ENCODE measurements around the gene SF3B3.
A peak's percentile ranks its signal among the peaks of the same experiment; 100 is the strongest.
"Not testable (repeated sequence)": the region's sequence is repeated elsewhere in the genome, so short reads cannot be mapped to it uniquely, and the experiment has no call there.

The SF3B3 gene

DNA sequence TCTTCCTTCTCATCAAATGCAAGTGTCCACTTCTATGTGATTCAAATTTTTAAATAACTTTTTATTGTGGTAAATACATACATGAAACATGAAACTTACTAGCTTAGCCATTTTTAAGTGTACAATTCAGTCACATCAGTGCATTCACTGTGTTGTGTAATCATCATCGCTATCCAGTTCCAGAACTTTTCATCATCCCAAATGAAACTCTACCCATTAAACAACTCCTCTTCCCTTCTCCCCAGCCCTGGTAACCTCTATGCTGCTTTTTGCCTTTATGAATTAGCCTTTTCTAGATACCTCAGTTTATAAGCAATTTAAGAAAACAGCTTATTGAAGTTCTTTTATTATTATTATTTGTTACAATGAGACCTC, 81.7 kb downstream of the SF3B3 start:
- H3K4me3 ChIP-seq (ENCODE audit: low read depth, low read length): no peak overlapping the region
- no peaks in the 10 kb centered on the region for H3K36me3 ChIP-seq (ENCODE audit: control insufficient read depth, insufficient read depth, low read length)
- no peaks in the 10 kb centered on the region for H3K9me3 ChIP-seq (ENCODE audit: control insufficient read depth, insufficient read depth, low read length)

DNA sequence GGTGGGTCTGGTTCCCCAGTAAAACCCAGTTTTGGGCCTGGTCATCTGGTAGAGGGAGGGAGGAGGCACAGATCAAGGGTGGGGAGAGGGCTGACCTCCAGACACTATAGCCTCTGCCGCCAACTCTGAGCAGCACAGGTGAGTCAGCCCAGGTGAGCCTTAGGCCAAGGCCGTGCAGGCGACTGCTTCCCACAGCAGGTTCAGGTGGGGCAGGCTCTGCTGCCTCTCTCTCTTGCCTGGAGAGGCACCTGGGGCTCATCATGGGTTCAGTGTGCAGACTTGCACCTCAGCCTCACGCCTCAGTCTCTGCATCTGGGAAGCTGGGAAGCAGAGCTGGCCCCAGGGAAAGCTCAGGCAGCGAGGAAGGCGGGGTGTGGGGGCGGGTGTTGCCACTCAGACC, 84.9 kb downstream of the SF3B3 start:
- Histone ChIP-seq H3K27me3 (ENCODE audit: control insufficient read depth, insufficient read depth, low read length) (no peaks in the 10 kb centered on the region), H3K9me3 (ENCODE audit: control insufficient read depth, insufficient read depth, low read length) (no peaks in the 10 kb centered on the region), H3K4me1 (ENCODE audit: control insufficient read depth, insufficient read depth, low read length) (no peaks in the 10 kb centered on the region), H3K9ac (ENCODE audit: low read depth, low read length) (no peak overlapping the region), H3K36me3 (ENCODE audit: control insufficient read depth, insufficient read depth, low read length) (peaks cover 5% of the 10 kb centered on the region), H3K27ac (ENCODE audit: low read depth, low read length) (no peak overlapping the region), H3K4me3 (ENCODE audit: low read depth, low read length) (no peak overlapping the region)

More for the DNA sequence above, 81.7 kb downstream of the SF3B3 start:
- Histone ChIP-seq H3K4me1 (ENCODE audit: control insufficient read depth, insufficient read depth, low read length) (no peaks in the 10 kb centered on the region), H3K27me3 (ENCODE audit: control insufficient read depth, insufficient read depth, low read length) (no peaks in the 10 kb centered on the region), H3K9ac (ENCODE audit: low read depth, low read length) (no peak overlapping the region), H3K27ac (ENCODE audit: low read depth, low read length) (no peak overlapping the region)

DNA sequence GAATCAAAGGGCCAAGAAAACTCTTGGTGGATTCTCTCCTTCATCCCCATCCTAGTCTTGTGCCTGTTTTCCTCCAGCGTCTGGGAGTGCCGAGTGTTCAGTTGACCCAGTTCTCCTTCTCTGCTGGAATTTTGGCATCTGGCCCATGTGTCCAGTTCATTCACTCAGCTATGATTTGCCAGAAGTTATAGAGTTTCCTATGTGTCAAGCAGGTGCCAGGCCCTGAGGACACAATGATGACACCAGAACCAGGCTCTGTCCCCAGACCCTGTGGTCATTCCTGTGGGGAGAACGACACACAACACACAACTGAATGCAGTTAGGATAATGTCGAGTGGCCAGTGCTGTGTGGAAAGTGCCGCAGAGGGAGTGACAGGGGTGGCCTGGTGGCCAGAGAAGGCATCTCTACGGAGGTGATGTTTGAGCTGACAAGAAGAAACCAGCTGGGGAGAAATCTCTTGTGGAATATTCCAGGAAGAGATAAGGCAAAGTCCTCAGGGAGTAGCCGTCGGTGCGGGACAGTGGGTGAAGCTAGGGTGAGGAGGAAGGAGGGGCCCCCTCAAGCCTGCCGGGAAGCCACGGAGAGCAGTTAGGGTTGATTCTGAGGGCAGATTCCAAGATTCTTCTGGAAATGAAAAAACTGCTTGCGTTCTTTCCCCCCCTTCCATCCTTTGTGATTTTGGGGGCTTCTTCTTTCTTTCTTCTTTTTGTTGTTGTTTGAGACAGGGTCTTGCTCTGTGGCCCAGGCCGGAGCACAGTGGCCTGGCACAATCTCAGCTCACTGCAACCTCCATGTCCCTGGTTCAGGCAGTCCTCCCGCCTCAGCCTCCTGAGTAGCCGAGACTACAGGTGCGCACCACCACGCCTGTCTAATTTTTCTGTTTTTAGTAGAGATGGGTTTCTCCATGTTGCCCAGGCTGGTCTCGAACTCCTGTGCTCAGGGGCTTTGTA, 86.9 kb downstream of the SF3B3 start:
- Histone ChIP-seq H3K27me3 (ENCODE audit: control insufficient read depth, insufficient read depth, low read length) (no peaks in the 10 kb centered on the region), H3K4me1 (ENCODE audit: control insufficient read depth, insufficient read depth, low read length) (no peaks in the 10 kb centered on the region; the same call in 1 of the 2 replicates), H3K27ac (ENCODE audit: low read depth, low read length) (no peak overlapping the region), H3K9ac (ENCODE audit: low read depth, low read length) (no peak overlapping the region), H3K4me3 (ENCODE audit: low read depth, low read length) (no peak overlapping the region), H3K9me3 (ENCODE audit: control insufficient read depth, insufficient read depth, low read length) (no peaks in the 10 kb centered on the region), H3K36me3 (ENCODE audit: control insufficient read depth, insufficient read depth, low read length) (peaks cover 17% of the 10 kb centered on the region)

DNA sequence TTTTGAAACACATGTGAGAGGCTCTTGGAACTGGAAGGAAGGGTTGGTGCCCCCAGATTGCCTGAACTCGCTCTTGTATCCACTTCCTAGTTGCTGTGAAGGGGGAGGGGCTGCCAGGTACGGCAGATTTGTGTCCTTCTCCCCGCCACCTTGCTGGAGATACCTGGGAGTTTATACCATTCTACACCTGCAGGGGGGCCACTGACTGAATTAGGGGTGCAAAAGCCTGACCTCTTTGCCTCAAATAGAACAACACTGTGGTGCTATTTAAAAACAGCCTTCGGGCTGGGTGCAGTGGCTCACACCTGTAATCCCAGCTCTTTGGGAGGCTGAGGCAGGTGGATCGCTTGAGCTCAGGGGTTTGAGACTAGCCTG, 87.6 kb downstream of the SF3B3 start:
- Histone ChIP-seq H3K4me3 (ENCODE audit: low read depth, low read length) (no peak overlapping the region), H3K36me3 (ENCODE audit: control insufficient read depth, insufficient read depth, low read length) (peaks cover 24% of the 10 kb centered on the region), H3K9ac (ENCODE audit: low read depth, low read length) (no peak overlapping the region), H3K27me3 (ENCODE audit: control insufficient read depth, insufficient read depth, low read length) (no peaks in the 10 kb centered on the region), H3K27ac (ENCODE audit: low read depth, low read length) (no peak overlapping the region), H3K9me3 (ENCODE audit: control insufficient read depth, insufficient read depth, low read length) (no peaks in the 10 kb centered on the region), H3K4me1 (ENCODE audit: control insufficient read depth, insufficient read depth, low read length) (no peaks in the 10 kb centered on the region; the same call in 1 of the 2 replicates)

DNA sequence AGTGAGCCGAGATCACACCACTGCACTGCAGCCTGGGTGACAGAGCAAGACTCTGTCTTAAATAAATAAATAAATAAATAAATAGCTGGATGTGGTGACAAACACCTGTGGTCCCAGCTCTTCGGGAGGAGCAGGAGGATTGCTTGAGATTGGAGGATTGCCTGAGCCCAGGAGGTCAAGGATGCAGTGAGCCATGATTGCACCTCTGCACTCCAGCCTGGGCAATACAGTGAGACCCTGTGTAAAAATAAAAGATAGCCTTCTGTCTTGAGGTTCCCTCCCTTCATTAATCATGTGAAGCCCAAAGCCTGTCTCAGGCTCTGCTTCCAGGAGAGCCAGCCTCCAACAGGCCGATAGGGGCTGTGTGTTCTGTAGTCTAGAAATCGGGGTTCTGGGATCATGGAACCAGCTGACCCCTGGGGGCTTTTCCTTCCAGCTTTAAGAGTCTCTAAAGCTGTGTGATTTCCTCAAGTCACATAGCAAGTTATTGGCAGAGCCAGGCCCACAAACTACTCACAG, 88.2 kb downstream of the SF3B3 start:
- Histone ChIP-seq H3K27ac (ENCODE audit: low read depth, low read length) (no peak overlapping the region), H3K36me3 (ENCODE audit: control insufficient read depth, insufficient read depth, low read length) (peaks cover 27% of the 10 kb centered on the region), H3K9me3 (ENCODE audit: control insufficient read depth, insufficient read depth, low read length) (no peaks in the 10 kb centered on the region), H3K4me1 (ENCODE audit: control insufficient read depth, insufficient read depth, low read length) (no peaks in the 10 kb centered on the region; the same call in 1 of the 2 replicates), H3K4me3 (ENCODE audit: low read depth, low read length) (no peak overlapping the region), H3K9ac (ENCODE audit: low read depth, low read length) (no peak overlapping the region), H3K27me3 (ENCODE audit: control insufficient read depth, insufficient read depth, low read length) (no peaks in the 10 kb centered on the region)

DNA sequence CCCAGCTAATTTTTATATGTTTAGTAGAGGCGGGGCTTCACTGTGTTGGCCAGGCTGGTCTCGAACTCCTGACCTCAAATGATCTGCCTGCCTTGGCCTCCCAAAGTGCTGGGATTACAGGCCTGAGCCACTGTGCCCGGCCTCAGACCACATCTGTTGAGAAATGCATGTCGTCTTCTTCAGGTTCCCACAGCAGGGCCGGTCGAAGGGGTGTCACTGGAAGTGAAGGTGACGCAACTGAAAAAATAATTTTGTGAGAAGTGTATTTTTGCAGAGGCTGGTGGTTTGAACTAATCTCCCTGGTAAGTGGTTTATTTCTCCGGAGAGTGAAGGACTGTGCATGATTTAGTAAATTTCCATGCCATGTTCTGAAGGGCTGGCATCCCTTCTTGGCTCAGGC, 89.3 kb downstream of the SF3B3 start:
- H3K36me3 ChIP-seq (ENCODE audit: control insufficient read depth, insufficient read depth, low read length): peaks cover 27% of the 10 kb centered on the region

DNA sequence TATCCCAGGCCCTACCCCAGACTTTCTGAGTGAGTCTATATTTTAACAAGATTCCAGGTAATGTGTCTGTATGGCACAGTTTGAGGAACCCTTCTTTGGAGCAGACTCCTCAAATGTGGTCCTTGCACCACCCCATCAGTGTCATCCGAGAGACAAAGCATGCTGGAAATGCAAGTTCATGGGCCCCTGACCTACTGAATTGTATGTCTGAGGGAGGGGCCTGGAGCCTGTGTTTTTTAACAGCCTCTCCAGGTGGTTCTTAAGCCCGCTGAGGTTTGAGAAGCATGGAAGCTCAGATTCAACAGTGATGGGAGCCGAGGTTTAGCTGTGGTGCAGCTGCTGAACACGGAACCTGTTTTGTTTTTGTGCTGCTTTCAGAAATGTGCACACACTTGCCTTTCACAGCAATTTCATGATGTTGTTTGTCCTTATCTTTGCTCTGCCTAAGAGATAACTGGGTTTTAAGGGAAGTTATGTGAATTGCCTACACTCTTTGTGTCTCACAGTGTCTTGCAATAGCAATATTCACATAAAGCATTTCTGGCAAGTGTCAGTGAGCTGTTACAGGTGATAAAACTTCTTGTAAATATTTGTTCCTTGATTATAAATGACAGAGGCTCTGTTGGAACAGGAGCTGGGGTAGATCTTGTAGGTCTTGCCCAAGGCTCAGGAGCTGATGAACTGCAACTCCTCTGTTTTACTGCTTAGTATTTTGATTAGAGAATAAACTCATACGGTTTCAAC, 90.8 kb downstream of the SF3B3 start:
- H3K27me3 ChIP-seq (ENCODE audit: control insufficient read depth, insufficient read depth, low read length): no peaks in the 10 kb centered on the region
- no peak overlapping the region for H3K4me3 ChIP-seq (ENCODE audit: low read depth, low read length)
- H3K9ac ChIP-seq (ENCODE audit: low read depth, low read length): no peak overlapping the region
- H3K4me1 ChIP-seq (ENCODE audit: control insufficient read depth, insufficient read depth, low read length): no peaks in the 10 kb centered on the region; the same call in 1 of the 2 replicates
- no peaks in the 10 kb centered on the region for H3K9me3 ChIP-seq (ENCODE audit: control insufficient read depth, insufficient read depth, low read length)
- no peak overlapping the region for H3K27ac ChIP-seq (ENCODE audit: low read depth, low read length)
- H3K36me3 ChIP-seq (ENCODE audit: control insufficient read depth, insufficient read depth, low read length): peaks cover 34% of the 10 kb centered on the region

More for the DNA sequence above, 89.3 kb downstream of the SF3B3 start:
- no peaks in the 10 kb centered on the region for H3K9me3 ChIP-seq (ENCODE audit: control insufficient read depth, insufficient read depth, low read length)
- no peak overlapping the region for H3K4me3 ChIP-seq (ENCODE audit: low read depth, low read length)
- no peak overlapping the region for H3K9ac ChIP-seq (ENCODE audit: low read depth, low read length)
- H3K4me1 ChIP-seq (ENCODE audit: control insufficient read depth, insufficient read depth, low read length): no peaks in the 10 kb centered on the region; the same call in 1 of the 2 replicates
- no peak overlapping the region for H3K27ac ChIP-seq (ENCODE audit: low read depth, low read length)
- H3K27me3 ChIP-seq (ENCODE audit: control insufficient read depth, insufficient read depth, low read length): no peaks in the 10 kb centered on the region

DNA sequence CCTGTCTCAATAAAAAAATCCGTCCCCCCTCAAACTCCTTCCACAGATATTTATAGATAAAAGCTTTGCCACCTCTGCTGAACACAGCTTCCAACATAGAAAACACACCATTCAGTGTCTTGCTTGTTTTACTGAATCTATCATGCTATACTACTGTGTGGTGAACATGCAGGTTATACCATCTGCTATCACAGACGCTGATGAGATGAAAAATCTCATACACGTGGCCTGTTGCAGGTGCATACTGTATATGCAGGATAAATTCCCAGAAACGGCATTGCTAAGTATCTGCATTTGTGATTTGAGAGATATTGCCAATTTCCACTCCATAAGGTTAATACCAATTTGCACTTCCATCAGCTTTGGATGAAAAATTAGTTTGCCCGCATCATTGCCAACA, 92.3 kb downstream of the SF3B3 start:
- Histone ChIP-seq H3K27ac (ENCODE audit: low read depth, low read length) (no peak overlapping the region), H3K9me3 (ENCODE audit: control insufficient read depth, insufficient read depth, low read length) (no peaks in the 10 kb centered on the region), H3K9ac (ENCODE audit: low read depth, low read length) (no peak overlapping the region), H3K4me1 (ENCODE audit: control insufficient read depth, insufficient read depth, low read length) (no peaks in the 10 kb centered on the region; the same call in 1 of the 2 replicates), H3K4me3 (ENCODE audit: low read depth, low read length) (no peak overlapping the region), H3K36me3 (ENCODE audit: control insufficient read depth, insufficient read depth, low read length) (peaks cover 34% of the 10 kb centered on the region), H3K27me3 (ENCODE audit: control insufficient read depth, insufficient read depth, low read length) (no peaks in the 10 kb centered on the region)

DNA sequence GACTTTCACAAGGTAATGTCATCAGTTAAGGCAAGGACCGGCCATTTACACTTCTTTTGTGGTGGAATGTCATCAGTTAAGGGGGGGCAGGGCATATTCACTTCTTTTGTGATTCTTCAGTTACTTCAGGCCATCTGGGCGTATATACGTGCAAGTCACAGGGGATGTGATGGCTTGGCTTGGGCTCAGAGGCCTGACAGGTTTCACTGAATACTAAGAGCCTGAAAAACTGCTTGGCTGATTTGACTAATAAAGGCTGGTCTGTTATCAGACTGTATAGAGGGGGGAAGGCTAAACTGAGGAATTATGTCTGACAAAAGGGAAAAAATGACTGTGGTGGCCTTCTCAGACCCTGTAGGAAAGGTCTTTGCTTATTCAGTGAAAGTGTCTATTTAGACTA, 98.2 kb downstream of the SF3B3 start:
- H3K36me3 ChIP-seq (ENCODE audit: control insufficient read depth, insufficient read depth, low read length); H3K4me1 ChIP-seq (ENCODE audit: control insufficient read depth, insufficient read depth, low read length); H3K27me3 ChIP-seq (ENCODE audit: control insufficient read depth, insufficient read depth, low read length); H3K4me3 ChIP-seq (ENCODE audit: low read depth, low read length); H3K9ac ChIP-seq (ENCODE audit: low read depth, low read length); H3K9me3 ChIP-seq (ENCODE audit: control insufficient read depth, insufficient read depth, low read length): not testable (repeated sequence)
- peak overlapping the region; percentile 79 for H3K27ac ChIP-seq (ENCODE audit: low read depth, low read length)
